Chondrocyte (in vitro differentiated cells): ENCODE results near the gene RBM19. TPM values are rescaled to one million over a fixed set of nuclear protein-coding genes. Genes with fewer than 3 reads are reported as not detected.

Source experiments
- DNase-seq: peaks from one replicate; pipeline ENCODE4 v3.0.0; 2021; ENCODE audit warnings: mixed read lengths, low spot score
- H3K27ac Mint-ChIP-seq: one replicate; pipeline ENCODE4 v1.8.0; 2021; ENCODE audit warnings: mild to moderate bottlenecking, moderate library complexity, mixed read lengths; ENCODE audit not compliant: unreplicated experiment
- H3K27me3 Mint-ChIP-seq: 2 replicates; pipeline ENCODE4 v1.8.0; 2021; ENCODE audit warnings: low read depth, mixed read lengths
- H3K36me3 Mint-ChIP-seq: 2 replicates; pipeline ENCODE4 v1.8.0; 2021; ENCODE audit warnings: low read depth, mixed read lengths
- H3K4me1 Mint-ChIP-seq: 2 replicates; pipeline ENCODE4 v1.8.0; 2021; ENCODE audit warnings: low read depth, mild to moderate bottlenecking, mixed read lengths
- H3K4me3 Mint-ChIP-seq: one replicate; pipeline ENCODE4 v1.8.0; 2021; ENCODE audit warnings: mild to moderate bottlenecking, moderate library complexity, mixed read lengths; ENCODE audit not compliant: unreplicated experiment
- H3K9me3 Mint-ChIP-seq: 2 replicates; pipeline ENCODE4 v1.8.0; 2021; ENCODE audit warnings: low read depth, mixed read lengths
- total RNA-seq: library from RNA; stranded (reverse); gene quantifications from 3 replicates; pipeline ENCODE4 v1.2.1, GENCODE V29; 2021
- TF ChIP-seq, protein P1 (sequence below): fragments of 200-600 bp; sonication (generic); IDR thresholded peaks from 2 replicates; pipeline ENCODE4 v1.5.0; 2021; ENCODE audit warnings: antibody characterized with exemption, mild to moderate bottlenecking, moderate library complexity

RBM19 gene
- total RNA-seq, 1 donor from 2014 or later, result 16.2 TPM

DNA sequence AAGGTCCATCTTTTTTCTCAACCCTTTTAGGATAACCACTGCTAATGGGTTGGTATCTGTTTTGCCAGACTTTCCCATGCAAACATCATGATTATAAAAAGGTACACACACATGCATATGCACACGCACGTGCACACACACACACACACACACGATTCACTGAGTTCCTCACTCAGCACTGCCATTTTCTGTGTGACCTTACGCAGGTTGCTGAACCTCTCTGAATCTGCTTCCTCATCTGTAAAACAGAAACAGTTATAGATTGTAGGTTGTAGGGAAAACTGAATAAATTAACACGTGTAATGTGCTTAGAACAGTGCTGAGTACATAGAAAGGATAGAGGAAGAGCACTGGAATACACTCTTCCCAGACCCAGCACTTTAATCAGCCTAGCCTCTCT is 182.3 kb downstream of the RBM19 start:
- DNase-seq, result no peak
- Mint-ChIP-seq H3K27me3 (peaks cover 35% of the 10 kb centered on the region), H3K9me3 (peaks cover 11% of the 10 kb centered on the region), H3K36me3 (no peaks in the 10 kb centered on the region), H3K27ac (no peak overlapping the region), H3K4me3 (no peak overlapping the region), H3K4me1 (no peaks in the 10 kb centered on the region)
- TF ChIP-seq, protein P1, sequence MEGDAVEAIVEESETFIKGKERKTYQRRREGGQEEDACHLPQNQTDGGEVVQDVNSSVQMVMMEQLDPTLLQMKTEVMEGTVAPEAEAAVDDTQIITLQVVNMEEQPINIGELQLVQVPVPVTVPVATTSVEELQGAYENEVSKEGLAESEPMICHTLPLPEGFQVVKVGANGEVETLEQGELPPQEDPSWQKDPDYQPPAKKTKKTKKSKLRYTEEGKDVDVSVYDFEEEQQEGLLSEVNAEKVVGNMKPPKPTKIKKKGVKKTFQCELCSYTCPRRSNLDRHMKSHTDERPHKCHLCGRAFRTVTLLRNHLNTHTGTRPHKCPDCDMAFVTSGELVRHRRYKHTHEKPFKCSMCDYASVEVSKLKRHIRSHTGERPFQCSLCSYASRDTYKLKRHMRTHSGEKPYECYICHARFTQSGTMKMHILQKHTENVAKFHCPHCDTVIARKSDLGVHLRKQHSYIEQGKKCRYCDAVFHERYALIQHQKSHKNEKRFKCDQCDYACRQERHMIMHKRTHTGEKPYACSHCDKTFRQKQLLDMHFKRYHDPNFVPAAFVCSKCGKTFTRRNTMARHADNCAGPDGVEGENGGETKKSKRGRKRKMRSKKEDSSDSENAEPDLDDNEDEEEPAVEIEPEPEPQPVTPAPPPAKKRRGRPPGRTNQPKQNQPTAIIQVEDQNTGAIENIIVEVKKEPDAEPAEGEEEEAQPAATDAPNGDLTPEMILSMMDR, result no peak

- Mint-ChIP-seq H3K36me3 (no peaks in the 10 kb centered on the region), H3K4me3 (no peak overlapping the region), H3K9me3 (peaks cover 2% of the 10 kb centered on the region), H3K27ac (no peak overlapping the region), H3K27me3 (peaks cover 41% of the 10 kb centered on the region), H3K4me1 (no peaks in the 10 kb centered on the region)
- TF ChIP-seq, protein P1, result no peak
- no peak for DNase-seq
These were observed 183.3 kb downstream of the RBM19 start for GRCh38 chr12:113782873-113783272.

DNA sequence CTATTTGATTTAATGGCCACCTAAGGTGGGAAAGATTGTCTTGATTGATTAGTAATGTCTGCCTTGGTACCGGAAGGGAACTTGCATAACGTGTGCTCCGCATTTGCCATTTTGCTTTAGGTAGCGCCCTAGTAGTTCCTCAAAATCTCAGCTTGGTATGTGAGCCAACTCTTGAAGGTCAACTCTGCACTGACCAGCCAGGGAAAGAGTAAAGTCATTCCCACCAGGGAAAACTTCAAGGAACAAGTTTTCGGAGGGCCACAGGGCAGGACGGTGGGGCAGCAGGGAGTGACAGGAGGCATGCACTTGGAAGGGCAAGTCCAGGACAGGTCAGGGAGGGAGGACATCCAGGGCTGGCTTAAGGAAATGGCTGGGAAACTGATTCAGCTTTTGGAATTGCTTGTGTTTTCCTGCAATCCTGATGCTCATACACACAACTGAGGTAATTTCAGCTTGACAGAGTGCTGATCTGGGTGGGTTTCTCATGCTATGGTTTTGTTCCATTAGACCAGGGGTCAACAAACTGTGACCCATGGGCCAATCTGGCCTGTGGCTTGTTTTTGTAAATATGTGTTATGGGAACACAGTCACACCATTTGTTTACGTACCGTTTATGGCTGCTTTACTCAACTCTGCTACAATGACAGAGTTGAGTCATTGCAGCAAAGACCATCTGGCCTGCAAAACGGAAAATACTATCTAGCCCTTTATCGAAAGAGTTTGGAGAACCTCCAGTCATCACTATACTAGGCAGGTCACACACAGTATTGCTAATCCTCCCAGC is 184.5 kb downstream of the RBM19 start:
- TF ChIP-seq, protein P1, result no peak
- peaks cover 2% of the 10 kb centered on the region for H3K9me3 Mint-ChIP-seq
- H3K36me3 Mint-ChIP-seq, result no peaks in the 10 kb centered on the region
- no peak for DNase-seq
- H3K4me1 Mint-ChIP-seq, result no peaks in the 10 kb centered on the region
- H3K27ac Mint-ChIP-seq, result no peak overlapping the region
- no peak overlapping the region for H3K4me3 Mint-ChIP-seq
- H3K27me3 Mint-ChIP-seq, result peaks cover 37% of the 10 kb centered on the region

GRCh38 chr12:113779774-113780173 is 186.4 kb downstream of the RBM19 start:
- Mint-ChIP-seq H3K27me3 (peaks cover 34% of the 10 kb centered on the region), H3K4me3 (no peak overlapping the region), H3K36me3 (no peaks in the 10 kb centered on the region), H3K27ac (no peak overlapping the region), H3K9me3 (peaks cover 2% of the 10 kb centered on the region), H3K4me1 (no peaks in the 10 kb centered on the region)
- TF ChIP-seq, protein P1, result no peak
- DNase-seq, result no peak

DNA sequence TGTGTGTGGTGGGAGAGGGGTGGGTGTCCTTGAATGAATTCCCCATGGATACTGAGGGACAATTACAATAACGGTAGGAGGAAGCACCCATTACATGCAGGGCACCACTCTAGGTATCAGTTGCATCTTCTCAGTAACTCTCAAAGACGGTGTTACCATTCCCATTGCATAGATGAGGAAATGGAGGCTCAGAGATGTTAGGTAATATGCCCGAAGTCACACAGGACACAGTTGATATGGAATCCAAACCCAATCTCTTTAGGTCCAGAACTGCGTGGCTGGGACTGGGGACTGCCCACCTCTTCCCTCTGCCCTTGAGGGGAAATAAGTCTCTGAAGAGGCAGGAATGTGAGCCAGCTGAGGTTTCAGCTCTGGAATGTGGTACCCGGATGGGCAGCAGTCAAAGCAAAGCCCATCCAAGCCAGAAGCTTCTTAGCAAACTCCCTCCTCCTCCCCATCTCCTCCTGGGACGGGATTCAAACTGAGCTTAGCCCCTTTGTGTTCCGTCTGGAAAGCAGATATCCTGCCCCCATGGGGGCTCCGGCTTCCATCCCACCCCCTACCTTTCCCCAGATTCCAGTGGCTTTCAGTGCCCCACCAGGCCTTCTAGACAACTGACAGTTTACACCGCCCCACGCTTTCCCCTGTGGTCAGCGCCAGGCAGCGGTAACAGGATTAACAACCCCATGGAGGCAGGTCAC is 187.5 kb downstream of the RBM19 start:
- H3K36me3 Mint-ChIP-seq, result no peaks in the 10 kb centered on the region

More for the DNA sequence above, 187.5 kb downstream of the RBM19 start:
- TF ChIP-seq, protein P1, result no peak
- Mint-ChIP-seq H3K27me3 (peaks cover 31% of the 10 kb centered on the region), H3K4me3 (no peak overlapping the region), H3K4me1 (no peaks in the 10 kb centered on the region), H3K27ac (no peak overlapping the region), H3K9me3 (peaks cover 2% of the 10 kb centered on the region)
- no peak for DNase-seq
